Measurements from ENCODE around the gene INTS11. TPM values are rescaled to one million over a fixed set of nuclear protein-coding genes. Genes with fewer than 3 reads are reported as not detected.
A peak's percentile ranks its signal among the peaks of the same experiment; 100 is the strongest.
"Not testable (repeated sequence)": the region's sequence is repeated elsewhere in the genome, so short reads cannot be mapped to it uniquely, and the experiment has no call there.

Gene INTS11
- total and polyA plus RNA-seq, 10 of the 15 experiments (the other 5 are each of a cell fraction or from before 2014, with no cell fraction given): 2.5 to 117 (median 77.7) TPM

DNA sequence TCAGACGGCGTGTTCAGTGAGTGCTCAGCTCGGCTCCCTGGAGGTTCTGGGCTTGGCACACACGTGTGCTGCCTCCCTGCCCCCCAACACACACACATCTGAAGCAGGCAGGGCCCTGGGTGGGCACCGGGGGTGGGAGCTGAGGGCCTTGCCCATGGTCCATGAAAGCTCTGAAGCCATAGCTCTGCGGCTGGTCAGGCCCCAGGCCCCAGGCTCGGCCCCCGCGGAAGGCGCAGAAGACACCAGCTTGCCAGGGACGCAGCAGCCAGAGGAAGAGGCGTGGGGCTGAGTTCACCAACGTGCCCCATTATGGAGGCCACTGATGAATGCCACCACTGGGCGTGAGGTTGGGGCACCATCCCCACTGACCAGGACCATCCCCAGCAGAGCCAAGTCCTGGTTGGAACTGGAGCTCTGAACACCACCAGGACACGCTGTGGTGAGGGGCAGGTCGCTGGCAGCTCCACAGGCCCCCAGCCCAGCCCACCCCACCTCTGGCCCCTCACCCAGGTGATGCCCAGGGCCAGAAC lies 46.4 kb upstream of the INTS11 start:
- intact Hi-C loops (cut with micrococcal nuclease; ENCODE audit: unreplicated experiment) (loop anchor here (10.0 kb wide), 1 partner anchor 134 kb away; no protein-coding TSS in a partner anchor), in situ Hi-C loops (cut with MboI) (no loop called here)
- TF ChIP-seq, protein P1, sequence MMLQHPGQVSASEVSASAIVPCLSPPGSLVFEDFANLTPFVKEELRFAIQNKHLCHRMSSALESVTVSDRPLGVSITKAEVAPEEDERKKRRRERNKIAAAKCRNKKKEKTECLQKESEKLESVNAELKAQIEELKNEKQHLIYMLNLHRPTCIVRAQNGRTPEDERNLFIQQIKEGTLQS (IDR thresholded peaks at IDR 0.05; ENCODE audit: borderline replicate concordance, extremely low read depth, low read depth, low read length): no peak
- TF ChIP-seq, protein P2, sequence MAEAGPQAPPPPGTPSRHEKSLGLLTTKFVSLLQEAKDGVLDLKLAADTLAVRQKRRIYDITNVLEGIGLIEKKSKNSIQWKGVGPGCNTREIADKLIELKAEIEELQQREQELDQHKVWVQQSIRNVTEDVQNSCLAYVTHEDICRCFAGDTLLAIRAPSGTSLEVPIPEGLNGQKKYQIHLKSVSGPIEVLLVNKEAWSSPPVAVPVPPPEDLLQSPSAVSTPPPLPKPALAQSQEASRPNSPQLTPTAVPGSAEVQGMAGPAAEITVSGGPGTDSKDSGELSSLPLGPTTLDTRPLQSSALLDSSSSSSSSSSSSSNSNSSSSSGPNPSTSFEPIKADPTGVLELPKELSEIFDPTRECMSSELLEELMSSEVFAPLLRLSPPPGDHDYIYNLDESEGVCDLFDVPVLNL (IDR thresholded peaks at IDR 0.05; ENCODE audit: low read depth, low read length): no peak
- peak; percentile 31; the same call in 1 of the 2 replicates for TF ChIP-seq POLR2A (IDR thresholded peaks at IDR 0.05; ENCODE audit: low read depth, low read length)
- no peak for TF ChIP-seq YY1 (IDR thresholded peaks at IDR 0.05; ENCODE audit: low read depth, low read length)
- TF ChIP-seq RFX5 (IDR thresholded peaks at IDR 0.05; ENCODE audit: low read depth, low read length): no peak
- no peak for TF ChIP-seq IKZF2 (IDR thresholded peaks at IDR 0.05)
- no peak overlapping the region for H2AFZ ChIP-seq (ENCODE audit: control insufficient read depth, low read depth, low read length)
- H4K20me1 ChIP-seq (ENCODE audit: control insufficient read depth, insufficient read depth): no peaks in the 10 kb centered on the region
- SMC1A ChIA-PET (ENCODE audit: uncharacterized antibody, unreplicated experiment): interaction anchor here (1.2 to 1.8 kb wide), 4 partner anchors 47 to 386 kb away, joined by 3 to 5 read pairs (median 3); no protein-coding TSS in a partner anchor
- H3K36me3 ChIP-seq (ENCODE audit: control insufficient read depth in 2 of 2, insufficient read depth in 2 of 2, low read length in 1 of 2): peaks cover 0 to 3% of the 10 kb centered on the region in 2 experiments; a peak in 2 of 4 replicates
- H3K27me3 ChIP-seq (replicated peaks in 1 of 2; ENCODE audit: control insufficient read depth in 2 of 2, insufficient read depth in 2 of 2, low read length in 1 of 2): no peaks in the 10 kb centered on the region
- no TSS peak for BruUV-seq (replicated peaks)
- 85% methylated on average over 13 of the region's 16 CpGs for WGBS (ENCODE audit: insufficient coverage, insufficient replicate concordance, low lambda C conversion rate, missing lambda C conversion rate)
- CTCF ChIA-PET: interaction anchor here (0.6 to 2.8 kb wide), 14 partner anchors 12 to 386 kb away, joined by 3 to 15 read pairs (median 6); partner anchors contain the start of genes AGRN, CCNL2, DVL1 and MRPL20
- no peak overlapping the region for H3K4me2 ChIP-seq (ENCODE audit: control insufficient read depth, insufficient read depth)
- H3K4me1 ChIP-seq (ENCODE audit: control insufficient read depth, insufficient read depth, low read length): peaks cover 21% of the 10 kb centered on the region
- H3K4me3 ChIP-seq: no peak overlapping the region
- peaks cover 3% of the 10 kb centered on the region; the same call in 1 of the 3 replicates for H3K9me3 ChIP-seq (replicated peaks; ENCODE audit: control insufficient read depth, insufficient read depth, low read length)
- DNase-seq (ENCODE audit: low read depth, low spot score): no peak
- no peak overlapping the region for H3K9ac ChIP-seq (ENCODE audit: control insufficient read depth, insufficient read depth, low read length)
- RAD21 ChIA-PET (ENCODE audit: unreplicated experiment): no interaction called here
- H3K79me2 ChIP-seq (ENCODE audit: control insufficient read depth, insufficient read depth, low read length): peaks cover 25% of the 10 kb centered on the region
- H3K27ac ChIP-seq (ENCODE audit: control insufficient read depth, insufficient read depth): no peak overlapping the region
- POLR2A ChIA-PET: interaction anchor here (1.1 kb wide), 1 partner anchor 67 kb away, joined by 3 read pairs; no protein-coding TSS in a partner anchor
- FAIRE-seq: no peak
- ATAC-seq: no peak

DNA sequence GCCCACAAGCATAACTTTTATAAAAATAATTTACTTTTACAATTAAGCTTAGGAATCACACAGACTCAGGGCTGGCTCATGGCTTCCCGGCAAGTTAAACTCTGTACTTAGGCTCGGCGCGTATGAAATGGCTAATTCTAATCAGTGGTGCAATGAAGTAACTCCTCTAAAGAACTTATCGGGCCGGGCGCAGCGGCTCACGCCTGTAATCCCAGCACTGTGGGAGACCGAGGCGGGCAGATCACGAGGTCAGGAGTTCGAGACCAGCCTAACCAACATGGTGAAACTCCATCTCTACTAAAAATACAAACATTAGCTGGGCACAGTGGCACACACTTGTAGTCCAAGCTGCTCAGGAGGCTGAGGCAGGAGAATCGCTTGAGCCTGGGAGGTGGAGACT lies 45.6 kb upstream of the INTS11 start:
- H4K20me1 ChIP-seq (ENCODE audit: control insufficient read depth, insufficient read depth); SMC1A ChIA-PET (ENCODE audit: uncharacterized antibody, unreplicated experiment); ATAC-seq; in situ Hi-C loops (cut with MboI); H3K4me2 ChIP-seq (ENCODE audit: control insufficient read depth, insufficient read depth); H3K27ac ChIP-seq (ENCODE audit: control insufficient read depth, insufficient read depth); H3K9me3 ChIP-seq (replicated peaks; ENCODE audit: control insufficient read depth, insufficient read depth, low read length); DNase-seq (ENCODE audit: low read depth, low spot score); FAIRE-seq; BruUV-seq (replicated peaks); H2AFZ ChIP-seq (ENCODE audit: control insufficient read depth, low read depth, low read length); H3K4me3 ChIP-seq; H3K36me3 ChIP-seq (ENCODE audit: control insufficient read depth in 2 of 2, insufficient read depth in 2 of 2, low read length in 1 of 2); POLR2A ChIA-PET; H3K9ac ChIP-seq (ENCODE audit: control insufficient read depth, insufficient read depth, low read length); H3K27me3 ChIP-seq (replicated peaks in 1 of 2; ENCODE audit: control insufficient read depth in 2 of 2, insufficient read depth in 2 of 2, low read length in 1 of 2): not testable (repeated sequence)
- 95% methylated on average over 14 of the region's 14 CpGs for WGBS (ENCODE audit: insufficient coverage, insufficient replicate concordance, low lambda C conversion rate, missing lambda C conversion rate)
- peaks cover 24% of the 10 kb centered on the region for H3K79me2 ChIP-seq (ENCODE audit: control insufficient read depth, insufficient read depth, low read length)
- intact Hi-C loops (cut with micrococcal nuclease; ENCODE audit: unreplicated experiment): loop anchor here (10.0 kb wide), 1 partner anchor 135 kb away; no protein-coding TSS in a partner anchor
- peaks cover 21% of the 10 kb centered on the region for H3K4me1 ChIP-seq (ENCODE audit: control insufficient read depth, insufficient read depth, low read length)
- ChIA-PET CTCF (interaction anchor here (0.9 to 1.9 kb wide), 4 partner anchors 11 to 135 kb away, joined by 3 to 8 read pairs (median 4); partner anchors contain the start of genes CCNL2 and MXRA8), RAD21 (ENCODE audit: unreplicated experiment) (interaction anchor here (0.6 kb wide), 1 partner anchor 36 kb away, joined by 4 read pairs; no protein-coding TSS in a partner anchor)
